ENCODE data around the gene SYTL3.

DNA sequence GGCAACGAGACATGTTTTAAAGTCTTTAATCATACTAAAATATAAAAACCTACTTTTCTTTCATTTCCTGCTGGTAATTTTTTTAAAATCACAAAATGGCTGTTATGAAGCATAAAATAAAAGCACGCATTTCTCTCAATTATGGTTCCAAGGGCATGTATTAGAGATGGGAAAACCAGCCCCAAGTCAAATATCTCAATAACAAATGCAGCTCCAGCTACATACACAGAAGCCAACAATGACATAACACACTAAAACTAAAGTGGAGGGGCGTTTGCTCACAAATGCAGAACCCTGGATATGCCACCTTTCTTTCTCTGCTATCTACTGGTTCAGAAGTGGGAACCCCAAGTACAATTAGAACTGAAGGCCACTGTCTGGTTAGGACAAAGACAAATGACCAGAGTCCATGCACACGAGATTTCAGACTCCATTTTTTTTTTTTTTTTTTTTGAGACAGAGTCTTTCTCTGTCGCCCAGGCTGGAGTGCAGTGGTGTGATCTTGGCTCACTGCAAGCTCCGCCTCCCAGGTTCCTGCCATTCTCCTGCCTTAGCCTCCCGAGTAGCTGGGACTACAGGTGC, 141.5 kb downstream of the SYTL3 start:
- TF ChIP-seq CTCF (IDR thresholded peaks at IDR 0.05): no peak
- TF ChIP-seq POLR2A (IDR thresholded peaks at IDR 0.05): no peak

All from lower leg skin (tissue), 3 donors.